D721Med (cell line): Measurements from ENCODE around the gene ARSB.

ENCODE experiments used
- DNase-seq: peaks from one replicate; pipeline ENCODE4 v3.0.0; 2011; ENCODE audit warnings: low spot score; ENCODE audit not compliant: insufficient read length
- FAIRE-seq: peaks from 2 replicates; lab custom pipeline; 2011; peaks lifted over from hg19 to GRCh38; lab: Jason Lieb, UNC
- CTCF ChIP-seq: IDR thresholded peaks from 2 replicates; pipeline ENCODE4 v1.5.1; 2012; ENCODE audit warnings: mild to moderate bottlenecking, control low read depth; ENCODE audit not compliant: insufficient read depth; ENCODE audit errors: missing control alignments

Gene ARSB

GRCh38 chr5:78757269-78758053, 227.6 kb downstream of the ARSB start:
- TF ChIP-seq CTCF, result no peak
- FAIRE-seq (no peak), DNase-seq (no peak)

GRCh38 chr5:78756858-78757257, 228.3 kb downstream of the ARSB start:
- DNase-seq, result no peak
- no peak for FAIRE-seq
- TF ChIP-seq CTCF, result no peak

GRCh38 chr5:78755822-78756429, 229.2 kb downstream of the ARSB start:
- DNase-seq (no peak), FAIRE-seq (no peak)
- no peak for TF ChIP-seq CTCF

GRCh38 chr5:78754655-78755054, 230.5 kb downstream of the ARSB start:
- no peak for FAIRE-seq
- TF ChIP-seq CTCF, result no peak
- no peak for DNase-seq

- TF ChIP-seq CTCF, result no peak
- no peak for DNase-seq
- no peak for FAIRE-seq
Measured at GRCh38 chr5:78753093-78753531, 232.0 kb downstream of the ARSB start.

GRCh38 chr5:78751872-78752271, 233.2 kb downstream of the ARSB start:
- DNase-seq, result no peak
- no peak for TF ChIP-seq CTCF
- FAIRE-seq, result no peak

GRCh38 chr5:78750281-78750680, 234.8 kb downstream of the ARSB start:
- no peak for DNase-seq
- no peak for FAIRE-seq
- TF ChIP-seq CTCF, result no peak
